LNCAP (cell line): ENCODE results near the gene ANKRD11.
A peak's percentile ranks its signal among the peaks of the same experiment; 100 is the strongest.

Source experiments
- TF ChIP-seq, protein P1 (sequence below): fragments of 450-650 bp; IDR thresholded peaks from 2 replicates; pipeline ENCODE4 v1.5.1; 2017; ENCODE audit warnings: mild to moderate bottlenecking

Gene ANKRD11

DNA sequence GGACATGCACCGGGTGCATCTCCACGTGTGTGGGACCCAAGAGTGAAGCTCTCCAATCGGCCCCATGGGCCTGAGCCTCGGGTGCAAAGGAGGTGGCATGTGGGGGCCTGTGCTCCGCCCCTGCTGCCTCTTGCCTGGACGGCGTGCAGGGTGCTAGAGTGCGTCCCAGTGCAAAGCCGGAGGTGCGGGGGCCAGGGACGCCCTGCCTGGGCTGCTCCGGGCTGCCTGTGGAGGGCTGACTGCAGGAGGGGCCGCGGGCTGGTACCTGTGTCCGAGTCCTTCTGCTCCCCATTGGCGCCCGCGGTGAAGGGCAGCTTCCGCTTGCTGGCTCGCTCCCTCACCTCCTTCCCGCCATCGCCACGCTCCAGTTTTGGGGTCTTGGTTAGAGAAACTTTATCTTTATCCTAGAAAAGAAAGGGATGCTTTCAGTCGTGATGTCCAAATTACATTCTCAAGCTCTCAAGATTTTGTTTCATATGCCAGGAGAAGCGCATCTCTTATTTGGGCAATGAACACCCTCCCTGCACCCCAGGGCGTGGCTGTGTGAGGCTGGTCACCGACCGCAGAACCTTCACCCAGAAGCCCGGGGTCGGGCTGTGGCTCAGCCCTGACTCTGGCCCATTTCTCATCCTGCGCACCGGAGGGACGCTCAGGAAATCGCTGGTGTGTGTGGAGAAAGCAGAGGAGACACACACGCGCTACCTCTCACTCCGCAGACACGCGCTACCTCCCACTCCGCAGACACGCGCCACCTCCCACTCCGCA, 185.2 kb downstream of the ANKRD11 start:
- TF ChIP-seq, protein P1, sequence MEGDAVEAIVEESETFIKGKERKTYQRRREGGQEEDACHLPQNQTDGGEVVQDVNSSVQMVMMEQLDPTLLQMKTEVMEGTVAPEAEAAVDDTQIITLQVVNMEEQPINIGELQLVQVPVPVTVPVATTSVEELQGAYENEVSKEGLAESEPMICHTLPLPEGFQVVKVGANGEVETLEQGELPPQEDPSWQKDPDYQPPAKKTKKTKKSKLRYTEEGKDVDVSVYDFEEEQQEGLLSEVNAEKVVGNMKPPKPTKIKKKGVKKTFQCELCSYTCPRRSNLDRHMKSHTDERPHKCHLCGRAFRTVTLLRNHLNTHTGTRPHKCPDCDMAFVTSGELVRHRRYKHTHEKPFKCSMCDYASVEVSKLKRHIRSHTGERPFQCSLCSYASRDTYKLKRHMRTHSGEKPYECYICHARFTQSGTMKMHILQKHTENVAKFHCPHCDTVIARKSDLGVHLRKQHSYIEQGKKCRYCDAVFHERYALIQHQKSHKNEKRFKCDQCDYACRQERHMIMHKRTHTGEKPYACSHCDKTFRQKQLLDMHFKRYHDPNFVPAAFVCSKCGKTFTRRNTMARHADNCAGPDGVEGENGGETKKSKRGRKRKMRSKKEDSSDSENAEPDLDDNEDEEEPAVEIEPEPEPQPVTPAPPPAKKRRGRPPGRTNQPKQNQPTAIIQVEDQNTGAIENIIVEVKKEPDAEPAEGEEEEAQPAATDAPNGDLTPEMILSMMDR, result no peak

DNA sequence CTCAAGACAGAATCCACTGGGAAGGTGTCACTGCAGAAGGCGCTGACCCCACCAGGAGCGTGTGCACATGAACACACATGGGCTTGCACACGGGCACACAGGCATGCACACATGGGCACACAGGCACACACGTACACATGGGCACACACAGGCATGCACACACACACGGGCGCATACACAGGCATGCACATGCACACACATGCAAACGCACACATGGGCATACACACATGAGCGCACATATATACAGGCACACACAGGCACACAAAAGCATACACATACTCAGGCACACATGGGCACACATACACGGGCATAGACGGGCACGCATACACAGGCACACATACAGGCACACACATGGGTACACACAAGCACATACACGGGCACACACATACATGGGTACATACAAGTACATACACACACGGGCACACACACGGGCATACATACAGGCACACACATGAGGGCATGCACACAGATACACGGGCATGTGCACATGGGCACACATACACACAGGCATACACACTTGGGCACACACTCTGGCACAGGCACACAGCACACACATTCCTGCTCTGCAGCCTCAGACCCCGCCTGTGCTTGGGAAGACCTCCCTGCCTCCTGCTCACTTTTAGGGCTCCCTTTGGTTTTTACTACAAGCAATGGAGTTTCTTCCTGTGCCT, 186.0 kb downstream of the ANKRD11 start:
- TF ChIP-seq, protein P1, result no peak

- TF ChIP-seq, protein P1, result no peak
Measured at GRCh38 chr16:89303617-89304016, 186.7 kb downstream of the ANKRD11 start.

- TF ChIP-seq, protein P1, result no peak
Measured at GRCh38 chr16:89300976-89301360, 189.4 kb downstream of the ANKRD11 start.

DNA sequence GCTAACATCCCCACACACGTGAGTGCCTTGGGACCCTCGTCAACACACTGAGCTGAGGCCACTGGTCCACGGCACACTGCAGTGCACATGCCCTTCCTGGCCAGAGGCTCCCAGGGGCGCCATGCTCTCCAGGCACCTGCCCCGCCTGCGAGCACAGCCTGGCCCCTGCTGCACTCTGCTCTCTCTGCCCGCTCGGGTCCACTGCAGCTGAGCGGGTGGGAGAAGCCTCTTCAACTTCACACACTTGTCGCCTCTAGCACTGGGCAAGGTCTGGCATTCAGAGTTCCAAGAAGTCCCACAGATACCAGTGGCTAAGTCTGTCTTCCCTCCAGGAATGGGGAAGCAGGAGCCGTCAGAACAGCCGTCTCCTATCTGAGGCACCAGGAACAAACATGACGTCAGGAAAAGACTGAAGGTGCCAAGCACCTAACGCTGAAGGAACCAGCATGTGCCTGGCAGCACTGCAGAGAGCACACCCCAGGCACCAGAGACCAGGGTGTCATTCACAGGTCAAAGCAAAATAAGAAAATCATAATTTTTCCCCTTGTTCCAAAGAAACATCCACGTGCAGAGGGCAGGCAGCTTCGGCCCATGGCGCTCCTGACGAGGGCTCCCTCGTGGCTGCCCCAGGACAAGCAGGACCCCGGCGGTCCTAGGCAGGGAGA, 189.9 kb downstream of the ANKRD11 start:
- TF ChIP-seq, protein P1, result peak; percentile 27; the same call in 1 of the 2 replicates

- TF ChIP-seq, protein P1, result no peak
Measured at GRCh38 chr16:89298623-89299225, 191.6 kb downstream of the ANKRD11 start.

DNA sequence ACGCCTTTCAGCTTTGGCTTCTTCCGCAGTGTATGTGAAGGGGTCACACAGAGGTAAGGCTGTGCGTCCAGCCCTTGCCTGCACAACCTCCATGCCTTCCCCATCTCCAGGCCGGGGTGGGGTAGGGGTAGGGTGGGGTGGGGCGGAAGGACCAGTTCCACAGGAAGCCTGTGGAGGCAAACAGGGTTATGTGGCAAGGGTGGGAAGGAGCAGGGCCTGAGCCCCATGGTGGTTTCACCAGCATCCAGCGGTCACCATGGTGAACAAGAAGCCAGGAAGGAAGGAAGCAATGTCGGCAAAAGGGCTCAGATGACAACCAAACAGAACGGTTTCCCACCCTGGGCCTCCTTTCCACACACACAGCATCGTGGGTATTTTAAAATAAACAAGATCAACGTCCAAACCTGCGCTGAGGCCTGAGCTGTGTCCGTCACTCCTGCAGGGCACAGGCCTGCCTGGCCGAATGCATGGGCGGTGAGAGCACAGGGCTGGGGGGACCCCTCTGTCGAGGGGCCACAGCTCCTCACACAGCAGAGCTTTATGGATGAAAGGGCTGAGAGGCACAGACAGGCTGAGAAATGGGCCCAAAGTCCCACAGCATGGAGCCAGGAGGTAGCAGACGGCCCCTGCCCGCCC, 192.3 kb downstream of the ANKRD11 start:
- TF ChIP-seq, protein P1, result no peak
